GM12874 (cell line): Measurements from ENCODE around the gene UEVLD.

Experiments used
- CTCF ChIP-seq: IDR thresholded peaks from 2 replicates; pipeline ENCODE4 v1.5.1; 2011; ENCODE audit warnings: low read depth, mild to moderate bottlenecking, control low read depth, low read length, moderate library complexity; ENCODE audit not compliant: insufficient read depth

The UEVLD gene

DNA sequence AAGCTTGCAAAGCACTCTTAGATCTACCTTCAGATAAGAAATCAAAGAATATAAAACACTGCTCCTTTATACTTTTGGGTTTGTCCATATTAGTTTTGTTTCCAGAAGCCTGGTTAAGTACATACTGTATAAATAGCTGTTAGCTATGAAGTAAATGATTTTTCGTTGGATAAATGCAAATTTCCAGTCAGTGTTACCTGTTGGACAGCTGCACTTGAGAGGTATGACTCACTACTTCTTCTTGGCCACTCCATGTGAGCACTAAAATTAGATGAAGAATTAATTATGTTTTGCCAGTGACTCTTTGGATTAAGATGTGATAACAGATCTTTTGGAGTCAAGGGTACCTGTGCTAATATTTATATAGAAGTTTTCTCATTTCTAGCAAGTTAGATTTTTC is 52.3 kb downstream of the UEVLD start:
- TF ChIP-seq CTCF = no peak

DNA sequence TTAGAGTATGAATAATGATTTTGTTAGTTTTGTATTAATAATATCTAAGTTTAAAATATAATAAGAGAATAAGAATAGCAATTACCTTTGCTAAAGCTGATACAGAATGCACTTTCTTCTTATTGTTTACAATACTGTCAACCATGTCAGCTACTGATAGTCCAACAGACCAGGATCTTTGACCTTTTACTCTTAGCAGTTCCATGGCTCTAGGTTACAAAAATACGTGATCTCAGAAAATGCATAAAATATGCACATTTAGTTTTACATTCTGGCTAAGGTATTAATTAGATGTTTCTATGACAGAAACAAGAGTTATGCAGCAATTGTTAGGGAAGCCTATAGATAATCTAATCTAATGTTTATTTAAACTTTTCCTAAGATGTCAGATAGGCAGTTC is 54.3 kb downstream of the UEVLD start:
- TF ChIP-seq CTCF = no peak

GRCh38 chr11:18533365-18533764 is 55.2 kb downstream of the UEVLD start:
- TF ChIP-seq CTCF = no peak

DNA sequence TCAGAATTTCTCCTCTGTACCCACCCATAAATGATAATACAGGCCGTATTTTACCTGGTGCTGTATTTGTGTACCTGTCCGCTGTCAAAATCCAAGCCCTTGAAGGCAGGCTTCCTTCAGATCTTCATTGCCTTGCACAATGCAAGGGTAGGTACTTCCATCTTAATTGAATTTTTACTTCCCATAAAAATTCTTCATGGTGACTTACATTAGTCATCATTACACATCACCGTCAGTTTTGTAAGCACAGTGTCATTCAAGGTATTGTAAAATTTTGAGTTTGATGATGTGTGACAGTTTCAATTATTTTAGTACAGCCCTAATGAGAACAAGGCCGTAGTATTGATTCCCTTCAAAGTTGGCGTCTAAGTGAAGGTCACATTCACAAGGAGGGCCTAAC is 61.0 kb downstream of the UEVLD start:
- TF ChIP-seq CTCF = no peak

- TF ChIP-seq CTCF = no peak
Measured at GRCh38 chr11:18526521-18527296, 61.8 kb downstream of the UEVLD start, which contains the start of gene TSG101. TSS of gene TSG101 (minus strand) at chr11:18526942. CDS start at chr11:18526816, 126 bp downstream.

- TF ChIP-seq CTCF = no peak
Measured at GRCh38 chr11:18526130-18526520, 62.4 kb downstream of the UEVLD start.

DNA sequence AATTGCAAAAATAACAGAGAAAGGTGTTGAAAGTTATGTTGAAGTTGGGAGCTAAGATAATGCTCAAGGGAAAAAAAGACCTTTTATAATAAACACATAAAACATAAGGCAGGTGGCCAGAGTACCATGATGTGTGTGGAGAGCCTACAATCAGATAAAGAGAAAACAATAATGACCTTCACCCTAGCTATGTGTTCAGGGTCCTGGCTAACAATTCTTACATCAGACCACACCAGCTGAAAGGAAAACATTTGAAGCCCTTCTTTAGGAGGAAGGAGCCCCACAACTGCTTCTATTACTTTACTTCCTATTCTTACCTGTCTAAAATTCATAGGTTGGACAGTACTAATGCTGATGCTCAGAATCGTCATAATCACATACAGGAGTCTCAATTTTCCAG is 64.3 kb downstream of the UEVLD start:
- TF ChIP-seq CTCF = no peak
